ENCODE data around the gene GREB1. TPM values are rescaled to one million over a fixed set of nuclear protein-coding genes. Genes with fewer than 3 reads are reported as not detected.
A peak's percentile ranks its signal among the peaks of the same experiment; 100 is the strongest.

The GREB1 gene
- total RNA-seq, 1 donor: under 0.01 TPM

DNA sequence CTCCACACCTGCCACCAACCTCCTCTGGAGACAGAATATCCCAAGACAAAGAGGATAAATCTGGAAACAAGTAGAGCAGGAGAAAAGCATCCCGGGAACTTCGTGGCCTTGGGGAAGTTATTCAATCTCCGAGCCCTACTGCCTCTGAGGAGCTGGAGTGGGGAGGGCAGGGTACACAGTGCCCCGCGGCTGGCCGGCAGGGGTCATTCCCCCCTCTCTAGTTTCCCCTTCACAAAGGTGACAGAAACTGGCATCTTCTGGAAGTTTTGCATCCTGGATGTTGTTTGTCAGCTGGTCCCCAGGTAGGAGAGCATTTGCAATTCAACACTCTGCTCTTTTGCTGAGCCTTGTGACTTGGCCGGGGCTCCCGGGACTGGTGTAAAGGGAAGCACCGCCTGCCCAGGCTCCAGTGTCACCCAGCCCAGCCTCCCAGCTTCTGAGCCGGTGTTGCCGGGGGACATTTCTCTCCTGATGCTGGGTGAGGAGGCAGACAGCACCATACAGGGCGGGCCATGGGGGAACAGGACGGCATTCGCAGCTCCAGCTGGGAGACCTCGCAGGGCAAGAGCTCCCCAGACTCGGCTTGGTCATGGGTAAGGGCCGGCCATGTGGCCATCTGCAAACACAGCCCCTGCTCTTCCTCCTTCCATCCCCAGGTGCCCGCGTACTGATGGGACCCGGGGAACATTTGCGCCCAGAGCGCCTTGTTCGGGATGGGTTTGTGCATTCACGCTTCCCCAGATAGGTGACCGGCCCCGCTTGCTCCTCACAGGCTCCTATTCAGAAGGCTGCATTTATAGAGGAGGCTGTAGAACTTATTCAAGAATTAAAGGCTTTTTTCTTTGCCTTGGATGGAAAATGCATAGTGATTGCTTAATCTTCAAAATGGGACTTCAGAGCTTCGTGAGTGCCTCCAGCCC lies 143.6 kb downstream of the GREB1 start:
- H3K4me3 ChIP-seq (ENCODE audit: low read depth, low read length): no peak overlapping the region
- no peak for DNase-seq (ENCODE audit: low read depth)
- TF ChIP-seq, protein P1, sequence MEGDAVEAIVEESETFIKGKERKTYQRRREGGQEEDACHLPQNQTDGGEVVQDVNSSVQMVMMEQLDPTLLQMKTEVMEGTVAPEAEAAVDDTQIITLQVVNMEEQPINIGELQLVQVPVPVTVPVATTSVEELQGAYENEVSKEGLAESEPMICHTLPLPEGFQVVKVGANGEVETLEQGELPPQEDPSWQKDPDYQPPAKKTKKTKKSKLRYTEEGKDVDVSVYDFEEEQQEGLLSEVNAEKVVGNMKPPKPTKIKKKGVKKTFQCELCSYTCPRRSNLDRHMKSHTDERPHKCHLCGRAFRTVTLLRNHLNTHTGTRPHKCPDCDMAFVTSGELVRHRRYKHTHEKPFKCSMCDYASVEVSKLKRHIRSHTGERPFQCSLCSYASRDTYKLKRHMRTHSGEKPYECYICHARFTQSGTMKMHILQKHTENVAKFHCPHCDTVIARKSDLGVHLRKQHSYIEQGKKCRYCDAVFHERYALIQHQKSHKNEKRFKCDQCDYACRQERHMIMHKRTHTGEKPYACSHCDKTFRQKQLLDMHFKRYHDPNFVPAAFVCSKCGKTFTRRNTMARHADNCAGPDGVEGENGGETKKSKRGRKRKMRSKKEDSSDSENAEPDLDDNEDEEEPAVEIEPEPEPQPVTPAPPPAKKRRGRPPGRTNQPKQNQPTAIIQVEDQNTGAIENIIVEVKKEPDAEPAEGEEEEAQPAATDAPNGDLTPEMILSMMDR (IDR thresholded peaks at IDR 0.05; ENCODE audit: insufficient read depth, low read depth, low read length): no peak

- no peak for DNase-seq (ENCODE audit: low read depth)
- TF ChIP-seq, protein P1 (IDR thresholded peaks at IDR 0.05; ENCODE audit: insufficient read depth, low read depth, low read length): no peak
- no peak overlapping the region for H3K4me3 ChIP-seq (ENCODE audit: low read depth, low read length)
Observed at GRCh38 chr2:11678306-11678960, 144.6 kb downstream of the GREB1 start.

- no peak for DNase-seq (ENCODE audit: low read depth)
- no peak overlapping the region for H3K4me3 ChIP-seq (ENCODE audit: low read depth, low read length)
- TF ChIP-seq, protein P1 (IDR thresholded peaks at IDR 0.05; ENCODE audit: insufficient read depth, low read depth, low read length): no peak
Observed at GRCh38 chr2:11679016-11679415, 145.2 kb downstream of the GREB1 start.

GRCh38 chr2:11679486-11680181 lies 145.8 kb downstream of the GREB1 start:
- DNase-seq (ENCODE audit: low read depth): no peak
- H3K4me3 ChIP-seq (ENCODE audit: low read depth, low read length): no peak overlapping the region
- TF ChIP-seq, protein P1 (IDR thresholded peaks at IDR 0.05; ENCODE audit: insufficient read depth, low read depth, low read length): no peak

- no peak overlapping the region for H3K4me3 ChIP-seq (ENCODE audit: low read depth, low read length)
- DNase-seq (ENCODE audit: low read depth): peak; percentile 65
- TF ChIP-seq, protein P1 (IDR thresholded peaks at IDR 0.05; ENCODE audit: insufficient read depth, low read depth, low read length): no peak
Observed at GRCh38 chr2:11680182-11680900, 146.5 kb downstream of the GREB1 start.
